ENCODE measurements around the gene CRMP1.

CRMP1 gene

GRCh38 chr4:5919044-5919443 lies 26.2 kb upstream of the CRMP1 start:
- DNase-seq = no peak

GRCh38 chr4:5918331-5918985 lies 25.6 kb upstream of the CRMP1 start:
- no peak for DNase-seq

- no peak for DNase-seq
Observed at GRCh38 chr4:5917672-5918071, 24.8 kb upstream of the CRMP1 start.

DNA sequence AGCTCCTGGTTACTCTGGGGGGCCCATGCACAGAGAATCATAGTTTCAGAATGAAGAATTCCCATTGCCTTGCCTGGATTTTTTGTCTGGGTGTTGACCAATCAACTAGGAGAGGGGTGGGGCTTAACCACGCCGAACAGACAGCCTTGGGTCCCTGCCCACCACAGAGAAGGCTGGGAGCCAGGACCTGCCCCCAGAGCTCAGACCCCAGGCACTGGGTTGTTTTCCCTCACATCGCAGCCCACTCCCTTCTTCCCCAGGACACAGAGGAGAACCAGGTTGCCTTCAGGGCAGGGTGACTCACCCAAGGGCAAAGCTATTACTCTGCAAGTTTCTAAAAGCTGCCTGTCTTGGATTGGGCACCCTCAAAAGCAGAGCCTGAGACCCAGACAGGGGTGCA lies 23.3 kb upstream of the CRMP1 start:
- no peak for DNase-seq

GRCh38 chr4:5913454-5913853 lies 20.6 kb upstream of the CRMP1 start:
- DNase-seq = no peak

DNA sequence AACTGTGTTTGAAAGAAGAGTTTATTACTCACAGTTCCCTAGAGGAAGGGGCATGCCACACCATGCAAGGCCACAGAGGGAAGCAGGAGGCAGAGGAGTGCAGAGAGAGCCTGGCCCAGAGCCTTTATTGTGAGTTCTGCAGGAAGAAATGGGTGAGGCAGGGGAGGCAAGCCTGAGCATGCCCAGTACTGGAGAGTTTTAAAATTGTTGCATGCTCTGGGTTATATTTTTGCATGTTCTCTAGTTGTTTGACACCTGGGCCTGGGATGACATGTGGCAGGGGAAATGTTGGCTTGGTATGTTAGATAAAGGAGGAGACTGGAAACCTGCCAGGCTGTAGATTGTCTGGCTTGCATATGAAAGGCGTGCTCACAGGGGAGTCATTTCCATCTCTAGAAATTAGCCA lies 19.7 kb upstream of the CRMP1 start:
- DNase-seq = no peak

DNA sequence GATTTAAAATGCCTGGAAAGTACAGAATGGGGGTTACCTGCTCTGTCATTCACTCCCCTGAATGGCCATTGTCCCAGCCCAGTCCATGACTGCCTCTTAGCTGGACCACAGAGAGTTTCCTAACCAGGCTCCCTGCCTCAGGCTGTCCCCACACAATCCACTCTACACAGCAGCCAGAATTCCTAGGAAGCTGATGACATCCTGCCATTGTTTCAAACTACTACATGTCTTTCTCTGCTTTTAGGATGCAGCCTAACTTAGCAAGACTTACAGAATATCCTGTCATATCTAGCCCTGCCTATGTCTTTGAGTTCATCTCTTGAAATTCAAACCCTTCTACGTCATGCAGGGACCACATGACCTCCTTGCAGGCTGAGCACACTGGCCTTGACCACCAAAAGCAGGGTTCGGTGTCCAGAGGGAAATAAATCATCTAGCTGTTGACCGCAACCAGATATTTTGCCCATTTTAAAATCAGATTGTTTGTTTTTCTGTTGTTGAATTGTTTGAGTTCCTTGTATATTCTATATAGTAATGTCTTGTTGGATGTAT lies 16.1 kb upstream of the CRMP1 start:
- no peak for DNase-seq

DNA sequence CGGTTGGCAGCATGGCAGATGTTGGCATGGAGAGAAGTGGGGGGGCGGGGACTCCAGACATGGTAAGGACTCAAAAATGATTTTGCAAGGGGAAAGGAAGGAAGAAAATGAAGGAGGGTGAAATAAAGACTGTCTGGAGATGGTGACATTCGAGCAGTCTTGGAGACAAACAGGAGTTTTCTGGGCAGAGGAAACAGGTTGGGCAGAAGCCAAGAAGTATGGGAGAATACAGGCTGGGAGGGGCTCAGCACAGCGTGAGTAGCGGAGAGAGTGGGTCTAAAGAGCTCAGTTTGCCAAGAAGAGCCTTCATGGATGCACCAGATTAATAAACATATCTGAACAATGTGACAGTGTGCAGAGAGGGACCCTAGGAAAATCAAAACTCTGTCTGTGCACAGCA lies 13.3 kb upstream of the CRMP1 start:
- DNase-seq = no peak

- no peak for DNase-seq
Observed at GRCh38 chr4:5905714-5906113, 12.8 kb upstream of the CRMP1 start.

DNA sequence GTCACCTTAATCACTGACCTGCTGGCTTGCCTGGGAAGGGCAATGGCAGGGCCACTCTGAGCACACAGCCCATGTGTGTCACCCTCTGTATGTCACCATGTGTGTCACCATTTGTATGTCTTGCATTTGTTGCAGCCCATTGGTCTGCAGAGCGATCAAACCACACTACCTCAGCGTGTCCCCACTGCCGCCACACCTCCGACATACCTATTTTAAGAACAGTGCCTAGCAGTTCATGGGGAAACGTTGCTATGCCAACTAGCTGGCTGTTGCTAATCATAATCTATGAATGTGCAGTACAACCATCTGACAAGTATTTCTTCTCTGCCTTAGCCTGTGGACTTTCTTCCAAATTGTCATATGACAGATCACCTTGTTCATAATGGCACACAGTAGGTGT lies 8.0 kb upstream of the CRMP1 start:
- DNase-seq = no peak

DNA sequence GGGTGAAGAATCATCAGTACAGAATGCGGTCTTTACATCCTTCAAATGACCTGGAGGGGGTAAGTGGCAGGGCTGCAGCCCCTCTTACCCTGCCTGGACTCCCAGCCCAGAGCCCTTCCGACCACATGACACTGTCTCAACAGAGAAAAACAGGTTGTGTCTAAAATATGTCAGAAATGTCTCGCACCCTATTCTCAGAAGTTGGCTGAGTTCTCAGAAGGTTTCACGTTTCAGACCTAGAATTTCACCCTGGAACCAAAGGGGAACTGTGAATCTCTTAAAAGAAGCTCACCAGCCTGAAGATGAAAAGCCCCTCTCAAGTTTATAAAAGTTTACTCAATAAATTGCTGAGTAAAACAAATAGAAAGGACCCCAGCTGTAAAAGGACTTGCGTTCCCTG lies 7.0 kb upstream of the CRMP1 start:
- DNase-seq = no peak

DNA sequence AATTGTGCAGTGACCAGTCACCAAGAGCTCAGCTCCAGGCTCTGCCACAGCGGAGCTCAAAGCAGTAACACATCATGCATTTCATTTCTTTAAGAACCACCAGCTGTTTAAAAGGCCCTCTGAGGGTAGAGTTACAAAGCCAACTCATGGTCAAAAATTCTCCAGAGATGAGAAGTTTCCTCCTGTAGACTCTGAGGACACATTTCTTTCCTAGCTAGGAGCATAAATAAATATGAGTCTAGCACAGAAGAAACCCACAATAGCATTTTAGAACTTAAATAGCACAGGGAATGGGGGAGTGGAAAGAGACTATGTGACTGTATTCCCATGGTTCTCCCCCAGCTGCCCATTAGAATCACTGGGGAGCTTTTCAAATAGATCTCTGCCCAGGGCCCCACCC lies 6.5 kb upstream of the CRMP1 start:
- no peak for DNase-seq

- DNase-seq = no peak
Observed at GRCh38 chr4:5897674-5898073, 4.8 kb upstream of the CRMP1 start.

GRCh38 chr4:5895287-5895686 lies 2.4 kb upstream of the CRMP1 start:
- no peak for DNase-seq

GRCh38 chr4:5894266-5894665 lies 1.4 kb upstream of the CRMP1 start:
- DNase-seq = no peak

DNA sequence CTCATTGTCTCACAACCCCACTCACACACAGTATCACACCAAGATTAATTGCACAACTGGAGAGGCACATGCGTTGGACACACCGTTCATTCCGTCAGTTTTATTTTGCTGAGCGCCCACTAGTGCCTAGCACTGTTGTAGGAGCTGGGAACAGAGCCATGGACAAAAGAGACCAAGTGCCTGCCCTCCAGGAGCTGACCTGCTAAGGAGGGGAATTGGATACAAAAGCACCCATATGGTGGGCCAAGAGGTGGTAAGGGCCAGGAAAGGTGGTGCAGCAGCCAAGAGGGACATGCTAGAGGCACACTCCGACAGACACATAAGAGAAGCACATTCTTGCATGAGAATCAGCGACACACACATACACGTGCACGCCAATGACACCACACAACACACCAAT lies 705 bp upstream of the CRMP1 start:
- DNase-seq = no peak

DNA sequence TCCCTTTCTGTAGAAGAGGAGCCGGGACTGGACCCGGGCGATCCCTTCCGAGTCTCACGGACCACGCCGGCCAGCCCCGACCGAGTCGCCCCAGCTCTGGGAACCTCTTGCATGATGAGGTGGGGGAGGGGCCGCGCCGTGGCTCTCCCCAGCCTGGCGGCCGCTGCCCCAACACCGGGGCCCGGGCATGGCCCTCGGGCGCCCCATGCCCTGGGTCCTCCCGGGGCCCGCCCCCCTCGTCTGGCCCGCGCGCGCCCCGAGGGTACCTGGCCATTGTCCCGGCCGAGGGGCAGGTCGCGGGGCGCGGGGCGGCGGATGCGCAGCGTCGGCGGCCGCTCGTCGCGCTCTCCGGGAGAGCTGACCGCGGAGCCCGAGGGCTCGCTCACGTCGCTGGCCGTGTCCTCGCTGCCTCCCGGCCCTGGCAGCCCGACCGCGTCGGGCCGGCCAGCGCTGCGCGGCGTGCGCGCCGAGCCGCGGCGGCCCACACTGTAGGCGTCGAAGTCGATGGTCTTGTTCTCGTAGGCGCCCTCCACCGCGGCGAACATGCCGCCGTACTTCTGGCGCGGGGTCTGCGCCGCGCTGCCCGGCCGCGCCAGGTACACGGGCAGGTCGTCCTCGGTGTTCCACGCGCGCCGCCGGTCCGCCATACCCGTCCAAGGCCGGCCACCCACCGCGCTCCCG lies 423 bp downstream of the CRMP1 start:
- no peak for DNase-seq

GRCh38 chr4:5891563-5892322 lies 1.1 kb downstream of the CRMP1 start:
- no peak for DNase-seq

- no peak for DNase-seq
Observed at GRCh38 chr4:5890063-5890727, 2.7 kb downstream of the CRMP1 start.

- no peak for DNase-seq
Observed at GRCh38 chr4:5889002-5889696, 3.7 kb downstream of the CRMP1 start.

GRCh38 chr4:5888222-5889001 lies 4.5 kb downstream of the CRMP1 start:
- DNase-seq = no peak

All from CD4-positive, alpha-beta T cell treated with Interferon alpha-2 for 1 hour (primary cell).